CD4-positive, alpha-beta T cell (primary cell): ENCODE results near the gene SF3B2. TPM values are rescaled to one million over a fixed set of nuclear protein-coding genes. Genes with fewer than 3 reads are reported as not detected.
"Not testable (repeated sequence)": the region's sequence is repeated elsewhere in the genome, so short reads cannot be mapped to it uniquely, and the experiment has no call there.

Experiments used
- ATAC-seq: fragments of 200-7000 bp; cut with Tn5 transposase; one replicate; pipeline ENCODE4 v1.10.0; 2022; ENCODE audit warnings: mild to moderate bottlenecking; ENCODE audit not compliant: poor library complexity
- CTCF ChIA-PET: fragments of 350-600 bp; sonication (Branson Sonifier 250); formaldehyde crosslinking; loops from one replicate; lab custom pipeline; 2021; ENCODE audit warnings: antibody characterized with exemption, inconsistent platforms; lab: Charles Lee
- POLR2A ChIA-PET: fragments of 350-600 bp; sonication (Branson Sonifier 250); formaldehyde crosslinking; loops from one replicate; lab custom pipeline; 2021; ENCODE audit warnings: antibody characterized with exemption, inconsistent platforms; lab: Charles Lee
- DNase-seq, 14 experiments: peaks; one replicate each; pipeline ENCODE4 v3.0.0-alpha.2; 2013 to 2020; ENCODE audit warnings: mixed read lengths in 2 of 14
- H3K27ac ChIP-seq, 2 donors: one replicate each; pipeline versions ENCODE4 v1.5.1 to v1.7.0; 2013; ENCODE audit warnings: low read length in 2 of 2, low read depth in 1 of 2, mild to moderate bottlenecking in 1 of 2
- H3K27me3 ChIP-seq, 2 experiments: 1 replicate in 1 of 2; 2 replicates in 1 of 2; pipeline versions ENCODE4 v1.6.1 to v1.7.0; 2013; ENCODE audit warnings: low read length in 2 of 2, control low read depth in 1 of 2, mild to moderate bottlenecking in 1 of 2, moderate library complexity in 1 of 2; ENCODE audit not compliant: insufficient read depth in 2 of 2, control insufficient read depth in 1 of 2
- H3K36me3 ChIP-seq: one replicate; pipeline ENCODE4 v1.6.1; 2013; ENCODE audit warnings: low read length, control low read depth; ENCODE audit not compliant: insufficient read depth
- H3K4me1 ChIP-seq: one replicate; pipeline ENCODE4 v1.6.1; 2013; ENCODE audit warnings: low read length, control low read depth; ENCODE audit not compliant: insufficient read depth
- H3K4me3 ChIP-seq: one replicate; pipeline ENCODE4 v1.5.1; 2013; ENCODE audit warnings: mild to moderate bottlenecking, low read length, moderate library complexity
- H3K9me3 ChIP-seq, 2 experiments: 1 replicate in 1 of 2; 2 replicates in 1 of 2; pipeline versions ENCODE4 v1.6.1 to v1.7.0; 2013; ENCODE audit warnings: low read length in 2 of 2, mild to moderate bottlenecking in 2 of 2, control low read depth in 1 of 2, moderate library complexity in 1 of 2; ENCODE audit not compliant: control insufficient read depth in 1 of 2, insufficient read depth in 1 of 2
- H3K27ac Mint-ChIP-seq: one replicate; pipeline ENCODE4 v1.8.0; 2020; ENCODE audit warnings: mixed read lengths
- H3K27me3 Mint-ChIP-seq: one replicate; pipeline ENCODE4 v1.8.0; 2021; ENCODE audit warnings: mixed read lengths
- H3K36me3 Mint-ChIP-seq: one replicate; pipeline ENCODE4 v1.8.0; 2021; ENCODE audit warnings: low read depth, mixed read lengths
- H3K4me1 Mint-ChIP-seq: one replicate; pipeline ENCODE4 v1.8.0; 2021; ENCODE audit warnings: low read depth, mixed read lengths
- H3K4me3 Mint-ChIP-seq: one replicate; pipeline ENCODE4 v1.8.0; 2020; ENCODE audit warnings: mild to moderate bottlenecking, mixed read lengths
- H3K9me3 Mint-ChIP-seq: one replicate; pipeline ENCODE4 v1.8.0; 2020; ENCODE audit warnings: mixed read lengths
- intact Hi-C, 2 experiments: fragments of 100-400 bp; cut with DNase I in 1 of 2; cut with micrococcal nuclease in 1 of 2; formaldehyde crosslinking; loops; one replicate each; pipeline versions ENCODE4 v1.15.1 to v1.9.0; 2023 to 2025; cut with DNase I, micrococcal nuclease
- total RNA-seq, 174 experiments: library from RNA in 2 of 174; stranded (reverse) in 2 of 174; gene quantifications; one replicate each; pipeline ENCODE4 v1.2.3 and lab custom pipeline; 2021 to 2026
- TF ChIP-seq, protein P1 (sequence below): fragments of 200-600 bp; IDR thresholded peaks from one replicate; pipeline ENCODE4 v1.8.0; 2022; ENCODE audit warnings: antibody characterized with exemption, mild to moderate bottlenecking

The SF3B2 gene
- total RNA-seq, 2 experiments from 2014 or later: 182 to 196 TPM

DNA sequence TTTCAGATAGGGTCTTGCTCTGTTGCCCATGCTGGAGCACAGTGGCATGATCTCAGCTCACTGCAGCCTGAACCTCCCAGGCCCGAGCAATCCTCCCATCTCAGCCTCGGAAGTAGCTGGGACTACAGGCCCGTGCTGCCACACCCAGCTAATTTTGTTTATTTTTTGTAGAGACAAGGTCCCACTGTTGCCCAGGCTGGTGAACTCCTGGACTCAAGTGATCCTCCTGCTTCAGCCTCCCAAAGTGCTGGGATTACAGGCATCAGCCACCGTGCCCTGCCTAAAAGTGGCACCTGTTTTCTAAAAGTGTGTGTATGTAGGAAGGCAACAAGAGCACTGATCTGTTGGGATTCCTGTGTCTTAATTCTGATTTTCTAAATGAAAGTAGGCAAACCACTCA is 38.1 kb downstream of the SF3B2 start:
- DNase-seq (no peak), ATAC-seq (no peak)
- peaks cover 6% of the 10 kb centered on the region for H3K36me3 ChIP-seq
- no peaks in the 10 kb centered on the region for H3K27me3 ChIP-seq
- no peaks in the 10 kb centered on the region for H3K9me3 Mint-ChIP-seq
- peak overlapping the region; percentile 33 for H3K27ac Mint-ChIP-seq
- peaks cover 57% of the 10 kb centered on the region for H3K4me1 Mint-ChIP-seq
- intact Hi-C loops: no loop called here
- TF ChIP-seq, protein P1, sequence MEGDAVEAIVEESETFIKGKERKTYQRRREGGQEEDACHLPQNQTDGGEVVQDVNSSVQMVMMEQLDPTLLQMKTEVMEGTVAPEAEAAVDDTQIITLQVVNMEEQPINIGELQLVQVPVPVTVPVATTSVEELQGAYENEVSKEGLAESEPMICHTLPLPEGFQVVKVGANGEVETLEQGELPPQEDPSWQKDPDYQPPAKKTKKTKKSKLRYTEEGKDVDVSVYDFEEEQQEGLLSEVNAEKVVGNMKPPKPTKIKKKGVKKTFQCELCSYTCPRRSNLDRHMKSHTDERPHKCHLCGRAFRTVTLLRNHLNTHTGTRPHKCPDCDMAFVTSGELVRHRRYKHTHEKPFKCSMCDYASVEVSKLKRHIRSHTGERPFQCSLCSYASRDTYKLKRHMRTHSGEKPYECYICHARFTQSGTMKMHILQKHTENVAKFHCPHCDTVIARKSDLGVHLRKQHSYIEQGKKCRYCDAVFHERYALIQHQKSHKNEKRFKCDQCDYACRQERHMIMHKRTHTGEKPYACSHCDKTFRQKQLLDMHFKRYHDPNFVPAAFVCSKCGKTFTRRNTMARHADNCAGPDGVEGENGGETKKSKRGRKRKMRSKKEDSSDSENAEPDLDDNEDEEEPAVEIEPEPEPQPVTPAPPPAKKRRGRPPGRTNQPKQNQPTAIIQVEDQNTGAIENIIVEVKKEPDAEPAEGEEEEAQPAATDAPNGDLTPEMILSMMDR: no peak
- H3K27ac ChIP-seq: no peak overlapping the region
- peaks cover 43% of the 10 kb centered on the region for H3K36me3 Mint-ChIP-seq
- H3K4me1 ChIP-seq: peaks cover 36% of the 10 kb centered on the region
- H3K9me3 ChIP-seq: no peaks in the 10 kb centered on the region
- no peak overlapping the region for H3K4me3 Mint-ChIP-seq
- CTCF ChIA-PET: interaction anchor here (0.7 to 1.5 kb wide), 2 partner anchors 25 to 43 kb away, joined by 3 to 7 read pairs; no protein-coding TSS in a partner anchor
- H3K4me3 ChIP-seq: no peak overlapping the region
- POLR2A ChIA-PET: no interaction called here
- no peaks in the 10 kb centered on the region for H3K27me3 Mint-ChIP-seq

DNA sequence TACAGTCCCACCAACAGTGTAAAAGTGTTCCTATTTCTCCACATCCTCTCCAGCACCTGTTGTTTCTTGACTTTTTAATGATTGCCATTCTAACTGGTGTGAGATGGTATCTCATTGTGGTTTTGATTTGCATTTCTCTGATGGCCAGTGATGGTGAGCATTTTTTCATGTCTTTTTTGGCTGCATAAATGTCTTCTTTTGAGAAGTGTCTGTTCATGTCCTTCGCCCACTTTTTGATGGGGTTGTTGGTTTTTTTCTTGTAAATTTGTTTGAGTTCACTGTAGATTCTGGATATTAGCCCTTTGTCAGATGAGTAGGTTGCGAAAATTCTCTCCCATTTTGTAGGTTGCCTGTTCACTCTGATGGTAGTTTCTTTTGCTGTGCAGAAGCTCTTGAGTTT is 40.0 kb downstream of the SF3B2 start:
- H3K4me3 ChIP-seq, H3K4me3 Mint-ChIP-seq, H3K27me3 ChIP-seq, CTCF ChIA-PET, POLR2A ChIA-PET, H3K27ac Mint-ChIP-seq, H3K27ac ChIP-seq, H3K27me3 Mint-ChIP-seq, DNase-seq, H3K9me3 Mint-ChIP-seq, ATAC-seq, H3K36me3 ChIP-seq, H3K9me3 ChIP-seq, intact Hi-C loops: not testable (repeated sequence)
- H3K4me1 ChIP-seq: peaks cover 29% of the 10 kb centered on the region
- peaks cover 51% of the 10 kb centered on the region for H3K4me1 Mint-ChIP-seq
- H3K36me3 Mint-ChIP-seq: peaks cover 38% of the 10 kb centered on the region

DNA sequence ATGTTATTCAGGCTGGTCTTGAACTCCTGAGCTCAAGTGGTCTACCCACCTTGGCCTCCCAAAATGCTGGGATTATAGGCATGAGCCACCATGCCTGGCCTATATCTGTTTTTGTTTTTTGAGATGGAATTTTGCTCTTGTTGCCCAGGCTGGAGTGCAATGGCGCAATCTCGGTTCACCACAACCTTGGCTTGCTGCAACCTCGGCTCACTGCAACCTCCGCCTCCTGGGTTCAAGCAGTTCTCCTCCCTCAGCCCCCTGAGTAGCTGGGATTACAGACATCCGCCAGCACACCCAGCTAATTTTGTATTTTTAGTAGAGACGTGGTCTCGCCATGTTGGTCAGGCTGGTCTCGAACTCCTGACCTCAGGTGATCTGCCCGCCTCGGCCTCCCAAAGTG is 47.6 kb downstream of the SF3B2 start:
- not testable (repeated sequence) for ATAC-seq, H3K27me3 ChIP-seq, H3K27me3 Mint-ChIP-seq, H3K36me3 ChIP-seq, H3K4me3 ChIP-seq, H3K9me3 Mint-ChIP-seq, DNase-seq, H3K4me3 Mint-ChIP-seq, H3K9me3 ChIP-seq
- Histone ChIP-seq H3K27ac (peak overlapping the region in 1 of 2 donors; percentile 79), H3K4me1 (peaks cover 63% of the 10 kb centered on the region)
- ChIA-PET POLR2A (interaction anchor here (0.8 to 2.8 kb wide), 4 partner anchors 11 to 35 kb away, joined by 3 to 13 read pairs (median 6); partner anchors contain the start of gene PACS1), CTCF (interaction anchor here (0.8 kb wide), 1 partner anchor 31 kb away, joined by 3 read pairs; no protein-coding TSS in a partner anchor)
- Mint-ChIP-seq H3K36me3 (peaks cover 20% of the 10 kb centered on the region), H3K4me1 (peaks cover 62% of the 10 kb centered on the region), H3K27ac (peak overlapping the region; percentile 89)
- intact Hi-C loops: loop anchor here (1.0 to 5.0 kb wide), 5 partner anchors 17 to 32 kb away; partner anchors contain the start of gene PACS1 (in 1 of the 2)

DNA sequence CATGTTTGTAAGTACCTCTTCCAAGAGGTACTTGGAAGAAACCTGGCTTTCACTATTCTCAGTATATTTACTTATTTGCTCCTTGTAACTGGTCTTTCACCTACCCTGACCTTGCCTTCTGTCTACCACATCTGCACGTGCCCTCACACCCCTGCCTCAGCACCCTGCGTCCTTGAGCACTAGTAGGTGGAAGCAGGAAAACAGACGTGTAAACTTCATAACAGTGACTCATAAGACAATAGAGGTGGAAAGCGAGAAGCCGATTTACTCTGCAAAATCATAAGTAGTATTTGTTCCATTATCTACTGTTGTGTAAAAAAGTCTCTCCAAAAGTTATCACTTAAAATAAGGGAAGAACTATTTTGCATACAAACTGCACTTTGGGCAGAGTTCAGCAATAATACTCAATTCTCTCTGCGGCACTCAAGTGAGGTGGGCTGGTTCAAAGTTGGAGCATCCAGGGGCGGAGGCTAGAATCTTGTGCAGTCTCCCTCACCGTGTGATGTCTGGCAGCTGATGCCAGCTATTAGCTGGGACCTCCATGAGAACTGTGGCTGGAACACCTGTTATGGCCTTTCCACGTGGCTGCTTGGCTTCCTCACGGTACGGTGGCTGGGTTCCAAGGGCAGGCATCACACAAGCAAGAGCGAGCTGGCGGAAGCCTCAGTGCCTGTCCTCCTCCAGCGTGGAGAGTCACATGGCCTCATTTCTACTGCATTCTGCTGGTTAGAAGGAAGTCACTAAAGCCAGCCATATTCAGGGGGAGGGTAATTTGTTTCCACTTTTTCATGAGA is 48.3 kb downstream of the SF3B2 start:
- TF ChIP-seq, protein P1: no peak
- H3K4me1 Mint-ChIP-seq: peaks cover 69% of the 10 kb centered on the region

More for the DNA sequence above, 48.3 kb downstream of the SF3B2 start:
- H3K4me3 ChIP-seq: peak overlapping the region; percentile 42
- ChIA-PET CTCF (interaction anchor here (1.5 to 2.3 kb wide), 4 partner anchors 10 to 58 kb away, joined by 3 to 13 read pairs (median 8); no protein-coding TSS in a partner anchor), POLR2A (interaction anchor here (0.6 to 4.5 kb wide), 15 partner anchors 11 to 1088 kb away, joined by 3 to 56 read pairs (median 6); partner anchors contain the start of genes PACS1 and SF3B2)
- Mint-ChIP-seq H3K27me3 (no peaks in the 10 kb centered on the region), H3K36me3 (peaks cover 25% of the 10 kb centered on the region), H3K27ac (peak overlapping the region; percentile 89), H3K9me3 (no peaks in the 10 kb centered on the region), H3K4me3 (peak overlapping the region; percentile 84)
- H3K9me3 ChIP-seq: no peaks in the 10 kb centered on the region
- peak overlapping the region; percentile 78 to 79 for H3K27ac ChIP-seq
- intact Hi-C loops: loop anchor here (1.0 to 5.0 kb wide), 6 partner anchors 15 to 33 kb away; partner anchors contain the start of gene PACS1 (in 1 of the 2)
- H3K36me3 ChIP-seq: peaks cover 7% of the 10 kb centered on the region
- ATAC-seq (peak; percentile 95), DNase-seq (peak; percentile 45 to 88 (median 66))
- H3K4me1 ChIP-seq: peaks cover 69% of the 10 kb centered on the region
- H3K27me3 ChIP-seq: no peaks in the 10 kb centered on the region
